Measurements from ENCODE around the gene COG5.
"Not testable (repeated sequence)": the region's sequence is repeated elsewhere in the genome, so short reads cannot be mapped to it uniquely, and the experiment has no call there.

The COG5 gene

GRCh38 chr7:107246836-107247235 is 316.9 kb downstream of the COG5 start:
- not testable (repeated sequence) for ATAC-seq (replicated peaks); H3K4me3 Mint-ChIP-seq; H3K27me3 Mint-ChIP-seq; H3K27ac Mint-ChIP-seq; DNase-seq
- Mint-ChIP-seq H3K9me3 (peaks cover 15 to 17% of the 10 kb centered on the region in 2 donors), H3K4me1 (peaks cover 6 to 15% of the 10 kb centered on the region in 2 donors), H3K36me3 (peaks cover 56 to 71% of the 10 kb centered on the region in 2 donors)

- H3K4me3 Mint-ChIP-seq, result no peak overlapping the region
- peaks cover 62 to 77% of the 10 kb centered on the region in 2 donors for H3K36me3 Mint-ChIP-seq
- no peaks in the 10 kb centered on the region for H3K27me3 Mint-ChIP-seq
- H3K4me1 Mint-ChIP-seq, result peaks cover 6 to 15% of the 10 kb centered on the region in 2 donors
- DNase-seq, result no peak
- peaks cover 15 to 17% of the 10 kb centered on the region in 2 donors for H3K9me3 Mint-ChIP-seq
- no peak overlapping the region for H3K27ac Mint-ChIP-seq
- ATAC-seq (replicated peaks), result no peak
Measured at GRCh38 chr7:107244613-107245012, 319.1 kb downstream of the COG5 start.

- Mint-ChIP-seq H3K4me1 (peaks cover 0 to 2% of the 10 kb centered on the region in 2 donors), H3K27ac (no peak overlapping the region), H3K9me3 (peaks cover 11 to 17% of the 10 kb centered on the region in 2 donors), H3K36me3 (peaks cover 60 to 77% of the 10 kb centered on the region in 2 donors), H3K27me3 (no peaks in the 10 kb centered on the region), H3K4me3 (no peak overlapping the region)
- DNase-seq, result no peak
- no peak for ATAC-seq (replicated peaks)
Measured at GRCh38 chr7:107242267-107242666, 321.5 kb downstream of the COG5 start.

GRCh38 chr7:107237451-107237850 is 326.3 kb downstream of the COG5 start:
- H3K36me3 Mint-ChIP-seq, result peaks cover 18 to 47% of the 10 kb centered on the region in 2 donors
- H3K27ac Mint-ChIP-seq, result no peak overlapping the region

GRCh38 chr7:107236862-107237261 is 326.9 kb downstream of the COG5 start:
- Mint-ChIP-seq H3K9me3 (no peaks in the 10 kb centered on the region), H3K4me1 (no peaks in the 10 kb centered on the region), H3K27me3 (no peaks in the 10 kb centered on the region), H3K4me3 (no peak overlapping the region), H3K36me3 (peaks cover 16 to 42% of the 10 kb centered on the region in 2 donors), H3K27ac (no peak overlapping the region)
- no peak for DNase-seq
- ATAC-seq (replicated peaks), result no peak

More at GRCh38 chr7:107237451-107237850, 326.3 kb downstream of the COG5 start:
- no peak for DNase-seq
- H3K4me3 Mint-ChIP-seq, result no peak overlapping the region
- H3K4me1 Mint-ChIP-seq, result no peaks in the 10 kb centered on the region
- H3K27me3 Mint-ChIP-seq, result no peaks in the 10 kb centered on the region
- H3K9me3 Mint-ChIP-seq, result no peaks in the 10 kb centered on the region
- ATAC-seq (replicated peaks), result no peak

- H3K4me3 Mint-ChIP-seq, result no peak overlapping the region
- no peaks in the 10 kb centered on the region for H3K27me3 Mint-ChIP-seq
- H3K4me1 Mint-ChIP-seq, result no peaks in the 10 kb centered on the region
- no peak for DNase-seq
- no peak overlapping the region for H3K27ac Mint-ChIP-seq
- peaks cover 9 to 36% of the 10 kb centered on the region in 2 donors for H3K36me3 Mint-ChIP-seq
- H3K9me3 Mint-ChIP-seq, result no peaks in the 10 kb centered on the region
- ATAC-seq (replicated peaks), result no peak
Measured at GRCh38 chr7:107234436-107234835, 329.3 kb downstream of the COG5 start.

GRCh38 chr7:107233981-107234380 is 329.7 kb downstream of the COG5 start:
- Mint-ChIP-seq H3K9me3 (no peaks in the 10 kb centered on the region), H3K27me3 (no peaks in the 10 kb centered on the region), H3K27ac (no peak overlapping the region), H3K4me1 (no peaks in the 10 kb centered on the region), H3K4me3 (no peak overlapping the region), H3K36me3 (peaks cover 12 to 37% of the 10 kb centered on the region in 2 donors)
- ATAC-seq (replicated peaks) (no peak), DNase-seq (no peak)

- H3K9me3 Mint-ChIP-seq, result no peaks in the 10 kb centered on the region
- H3K27ac Mint-ChIP-seq, result no peak overlapping the region
- DNase-seq, result no peak
- no peak overlapping the region for H3K4me3 Mint-ChIP-seq
- no peaks in the 10 kb centered on the region for H3K4me1 Mint-ChIP-seq
- H3K36me3 Mint-ChIP-seq, result peaks cover 11 to 33% of the 10 kb centered on the region in 2 donors
- H3K27me3 Mint-ChIP-seq, result no peaks in the 10 kb centered on the region
- peak; percentile 36 to 44 for ATAC-seq (replicated peaks)
Measured at GRCh38 chr7:107233174-107233573, 330.5 kb downstream of the COG5 start.

- Mint-ChIP-seq H3K36me3 (peaks cover 8 to 36% of the 10 kb centered on the region in 2 donors), H3K27ac (no peak overlapping the region)
- DNase-seq, result no peak
Measured at GRCh38 chr7:107232568-107233090, 331.1 kb downstream of the COG5 start.

GRCh38 chr7:107230334-107230733 is 333.4 kb downstream of the COG5 start:
- H3K27me3 Mint-ChIP-seq, result no peaks in the 10 kb centered on the region
- no peak overlapping the region for H3K27ac Mint-ChIP-seq
- peaks cover 8 to 24% of the 10 kb centered on the region in 2 donors for H3K36me3 Mint-ChIP-seq
- H3K4me3 Mint-ChIP-seq, result no peak overlapping the region
- H3K4me1 Mint-ChIP-seq, result no peaks in the 10 kb centered on the region
- ATAC-seq (replicated peaks) (no peak), DNase-seq (no peak)
- H3K9me3 Mint-ChIP-seq, result no peaks in the 10 kb centered on the region

More at GRCh38 chr7:107232568-107233090, 331.1 kb downstream of the COG5 start:
- H3K9me3 Mint-ChIP-seq, result no peaks in the 10 kb centered on the region
- no peak overlapping the region for H3K4me3 Mint-ChIP-seq
- H3K27me3 Mint-ChIP-seq, result no peaks in the 10 kb centered on the region
- no peaks in the 10 kb centered on the region for H3K4me1 Mint-ChIP-seq
- no peak for ATAC-seq (replicated peaks)

GRCh38 chr7:107228291-107228690 is 335.4 kb downstream of the COG5 start:
- H3K4me3 Mint-ChIP-seq, result no peak overlapping the region
- no peak for ATAC-seq (replicated peaks)

GRCh38 chr7:107224374-107225223 is 339.1 kb downstream of the COG5 start:
- H3K9me3 Mint-ChIP-seq, result no peaks in the 10 kb centered on the region
- DNase-seq (no peak), ATAC-seq (replicated peaks) (no peak)
- no peak overlapping the region for H3K4me3 Mint-ChIP-seq
- H3K4me1 Mint-ChIP-seq, result no peaks in the 10 kb centered on the region
- no peaks in the 10 kb centered on the region for H3K27me3 Mint-ChIP-seq
- no peak overlapping the region for H3K27ac Mint-ChIP-seq
- peaks cover 13 to 28% of the 10 kb centered on the region in 2 donors for H3K36me3 Mint-ChIP-seq

More at GRCh38 chr7:107228291-107228690, 335.4 kb downstream of the COG5 start:
- H3K4me1 Mint-ChIP-seq, result no peaks in the 10 kb centered on the region
- no peak for DNase-seq
- no peak overlapping the region for H3K27ac Mint-ChIP-seq
- peaks cover 10 to 24% of the 10 kb centered on the region in 2 donors for H3K36me3 Mint-ChIP-seq
- no peaks in the 10 kb centered on the region for H3K9me3 Mint-ChIP-seq
- no peaks in the 10 kb centered on the region for H3K27me3 Mint-ChIP-seq

- not testable (repeated sequence) for H3K4me1 Mint-ChIP-seq; DNase-seq; H3K27me3 Mint-ChIP-seq; H3K9me3 Mint-ChIP-seq; H3K27ac Mint-ChIP-seq; H3K4me3 Mint-ChIP-seq; ATAC-seq (replicated peaks)
- H3K36me3 Mint-ChIP-seq, result peaks cover 22 to 29% of the 10 kb centered on the region in 2 donors
Measured at GRCh38 chr7:107220806-107221205, 342.9 kb downstream of the COG5 start.

GRCh38 chr7:107220356-107220755 is 343.4 kb downstream of the COG5 start:
- Mint-ChIP-seq H3K4me1 (peaks cover 0 to 5% of the 10 kb centered on the region in 2 donors), H3K27me3 (no peaks in the 10 kb centered on the region), H3K4me3 (no peak overlapping the region), H3K9me3 (peaks cover 0 to 6% of the 10 kb centered on the region in 2 donors), H3K27ac (no peak overlapping the region), H3K36me3 (peaks cover 25 to 31% of the 10 kb centered on the region in 2 donors)
- DNase-seq, result no peak
- ATAC-seq (replicated peaks), result no peak

Measured in stimulated activated naive B cell treated with anti-CD40 and anti-IgM and Interleukin-4, amounts not matched to agents 10 μg/mL and 1 μg/mL and 100 μg/mL, for 72 hours (primary cell).